ENCODE data around the gene NSUN3.
"Not testable (repeated sequence)": the region's sequence is repeated elsewhere in the genome, so short reads cannot be mapped to it uniquely, and the experiment has no call there.

NSUN3 gene

GRCh38 chr3:94062513-94063404, at the start of gene NSUN3, which contains the start of gene DHFR2:
TSS of gene NSUN3 (plus strand) at chr3:94063061. CDS start at chr3:94063127, 66 bp downstream.
TSS of gene DHFR2 (minus strand) at chr3:94062916. CDS start at chr3:94061511, 1,405 bp downstream.
- peak; percentile 92 for DNase-seq

GRCh38 chr3:94015025-94015424, 47.8 kb upstream of the NSUN3 start:
- no peak for DNase-seq

- no peak for DNase-seq
Observed at GRCh38 chr3:94019659-94020058, 43.2 kb upstream of the NSUN3 start.

- DNase-seq, result no peak
Observed at GRCh38 chr3:94020293-94020692, 42.6 kb upstream of the NSUN3 start.

GRCh38 chr3:94024385-94024784, 38.5 kb upstream of the NSUN3 start:
- DNase-seq, result no peak

- no peak for DNase-seq
Observed at GRCh38 chr3:94026623-94027022, 36.2 kb upstream of the NSUN3 start.

- DNase-seq, result no peak
Observed at GRCh38 chr3:94028093-94028837, 34.6 kb upstream of the NSUN3 start, which contains the start of gene STX19. TSS of gene STX19 (minus strand) at chr3:94028597. CDS start at chr3:94015269, 13,328 bp downstream.

GRCh38 chr3:94036909-94037507, 25.9 kb upstream of the NSUN3 start:
- peak; percentile 26 for DNase-seq

GRCh38 chr3:94043285-94043684, 19.6 kb upstream of the NSUN3 start:
- no peak for DNase-seq

GRCh38 chr3:94044100-94044936, 18.5 kb upstream of the NSUN3 start:
- DNase-seq, result not testable (repeated sequence)

GRCh38 chr3:94046533-94046932, 16.3 kb upstream of the NSUN3 start:
- DNase-seq, result no peak

GRCh38 chr3:94049267-94049666, 13.6 kb upstream of the NSUN3 start:
- DNase-seq, result no peak

GRCh38 chr3:94050546-94050945, 12.3 kb upstream of the NSUN3 start:
- no peak for DNase-seq

- DNase-seq, result no peak
Observed at GRCh38 chr3:94061297-94061696, 1.6 kb upstream of the NSUN3 start.

- DNase-seq, result no peak
Observed at GRCh38 chr3:94063496-94064119, 747 bp downstream of the NSUN3 start.

GRCh38 chr3:94064243-94064860, 1.5 kb downstream of the NSUN3 start:
- no peak for DNase-seq

- no peak for DNase-seq
Observed at GRCh38 chr3:94065122-94065521, 2.3 kb downstream of the NSUN3 start.

- DNase-seq, result no peak
Observed at GRCh38 chr3:94065819-94066480, 3.1 kb downstream of the NSUN3 start.

- no peak for DNase-seq
Observed at GRCh38 chr3:94066506-94067500, 3.9 kb downstream of the NSUN3 start.
